WTC11 (cell line): ENCODE results near the gene LRRC4B.

ENCODE experiments used
- E2F1 ChIP-seq: sonication (generic); formaldehyde crosslinking; IDR thresholded peaks from 2 replicates; pipeline ENCODE4 v1.8.0; 2022; ENCODE audit warnings: mild to moderate bottlenecking, missing genetic modification reagents
- GABPB1 ChIP-seq: sonication (generic); formaldehyde crosslinking; IDR thresholded peaks from 2 replicates; pipeline ENCODE4 v1.8.1; 2023; ENCODE audit warnings: mild to moderate bottlenecking, missing genetic modification reagents
- NFYB ChIP-seq: sonication (generic); formaldehyde crosslinking; conservative IDR thresholded peaks from 2 replicates; pipeline ENCODE4 v1.8.0; 2022; ENCODE audit warnings: low read depth, missing genetic modification reagents
- NR3C1 ChIP-seq: sonication (generic); formaldehyde crosslinking; conservative IDR thresholded peaks from 2 replicates; pipeline ENCODE4 v1.8.1; 2023; ENCODE audit warnings: low read depth, mild to moderate bottlenecking, missing genetic modification reagents
- SP1 ChIP-seq: sonication (generic); formaldehyde crosslinking; conservative IDR thresholded peaks from 2 replicates; pipeline ENCODE4 v1.8.1; 2022; ENCODE audit warnings: missing genetic modification reagents
- TF ChIP-seq, protein P1 (sequence below): fragments of 200-600 bp; IDR thresholded peaks from 2 replicates; pipeline ENCODE4 v1.8.0; 2022; ENCODE audit warnings: antibody characterized with exemption
- TF ChIP-seq, protein P2 (sequence below): sonication (generic); formaldehyde crosslinking; IDR thresholded peaks from 2 replicates; pipeline ENCODE4 v1.8.1; 2023; ENCODE audit warnings: mild to moderate bottlenecking, missing genetic modification reagents
- TF ChIP-seq, protein P3 (sequence below): sonication (generic); formaldehyde crosslinking; IDR thresholded peaks from 2 replicates; pipeline ENCODE4 v1.8.0; 2022; ENCODE audit warnings: mild to moderate bottlenecking, missing genetic modification reagents
- TF ChIP-seq, protein P4 (sequence below): sonication (generic); formaldehyde crosslinking; IDR thresholded peaks from 2 replicates; pipeline ENCODE4 v1.8.1; 2022; ENCODE audit warnings: low read depth, missing genetic modification reagents, borderline replicate concordance

DNA sequence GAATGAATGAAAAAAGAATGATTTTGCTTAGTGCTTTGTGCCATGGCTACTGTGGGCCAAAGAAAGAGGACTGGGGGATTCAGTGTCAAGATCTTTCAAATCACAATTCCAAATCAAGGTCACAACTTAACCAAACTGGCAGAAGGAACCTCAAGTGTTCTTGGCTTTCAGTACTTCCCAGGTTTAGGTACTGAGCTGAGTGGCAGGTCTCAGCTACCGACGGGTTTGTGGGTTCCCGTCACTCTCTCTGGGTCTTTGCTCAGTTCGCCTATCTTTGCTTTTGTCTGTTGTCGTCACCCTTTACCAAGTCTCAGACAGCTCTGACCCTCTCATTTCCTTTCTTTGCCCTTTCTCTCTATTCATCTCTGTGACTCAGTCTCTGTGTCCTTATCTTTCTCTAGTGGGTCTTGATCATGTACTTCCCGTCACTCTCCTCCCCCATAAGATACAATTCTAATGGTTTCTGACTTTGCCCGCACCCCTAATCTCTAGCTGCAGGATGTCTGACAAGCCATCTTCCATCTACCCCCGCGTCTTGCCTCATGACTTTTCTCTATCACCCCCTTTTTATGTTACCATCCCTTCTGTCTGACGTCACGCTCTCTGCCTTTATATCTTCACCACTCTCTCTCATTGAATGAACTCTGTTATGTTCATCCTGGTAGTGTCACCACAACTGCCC is 33.3 kb upstream of the LRRC4B start:
- TF ChIP-seq, protein P1, sequence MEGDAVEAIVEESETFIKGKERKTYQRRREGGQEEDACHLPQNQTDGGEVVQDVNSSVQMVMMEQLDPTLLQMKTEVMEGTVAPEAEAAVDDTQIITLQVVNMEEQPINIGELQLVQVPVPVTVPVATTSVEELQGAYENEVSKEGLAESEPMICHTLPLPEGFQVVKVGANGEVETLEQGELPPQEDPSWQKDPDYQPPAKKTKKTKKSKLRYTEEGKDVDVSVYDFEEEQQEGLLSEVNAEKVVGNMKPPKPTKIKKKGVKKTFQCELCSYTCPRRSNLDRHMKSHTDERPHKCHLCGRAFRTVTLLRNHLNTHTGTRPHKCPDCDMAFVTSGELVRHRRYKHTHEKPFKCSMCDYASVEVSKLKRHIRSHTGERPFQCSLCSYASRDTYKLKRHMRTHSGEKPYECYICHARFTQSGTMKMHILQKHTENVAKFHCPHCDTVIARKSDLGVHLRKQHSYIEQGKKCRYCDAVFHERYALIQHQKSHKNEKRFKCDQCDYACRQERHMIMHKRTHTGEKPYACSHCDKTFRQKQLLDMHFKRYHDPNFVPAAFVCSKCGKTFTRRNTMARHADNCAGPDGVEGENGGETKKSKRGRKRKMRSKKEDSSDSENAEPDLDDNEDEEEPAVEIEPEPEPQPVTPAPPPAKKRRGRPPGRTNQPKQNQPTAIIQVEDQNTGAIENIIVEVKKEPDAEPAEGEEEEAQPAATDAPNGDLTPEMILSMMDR = no peak
- TF ChIP-seq NR3C1 (CRISPR knock-in tag) (no peak), GABPB1 (CRISPR knock-in tag) (no peak), E2F1 (no peak), NFYB (CRISPR knock-in tag) (no peak), SP1 (CRISPR knock-in tag) (no peak)
- TF ChIP-seq, protein P2, sequence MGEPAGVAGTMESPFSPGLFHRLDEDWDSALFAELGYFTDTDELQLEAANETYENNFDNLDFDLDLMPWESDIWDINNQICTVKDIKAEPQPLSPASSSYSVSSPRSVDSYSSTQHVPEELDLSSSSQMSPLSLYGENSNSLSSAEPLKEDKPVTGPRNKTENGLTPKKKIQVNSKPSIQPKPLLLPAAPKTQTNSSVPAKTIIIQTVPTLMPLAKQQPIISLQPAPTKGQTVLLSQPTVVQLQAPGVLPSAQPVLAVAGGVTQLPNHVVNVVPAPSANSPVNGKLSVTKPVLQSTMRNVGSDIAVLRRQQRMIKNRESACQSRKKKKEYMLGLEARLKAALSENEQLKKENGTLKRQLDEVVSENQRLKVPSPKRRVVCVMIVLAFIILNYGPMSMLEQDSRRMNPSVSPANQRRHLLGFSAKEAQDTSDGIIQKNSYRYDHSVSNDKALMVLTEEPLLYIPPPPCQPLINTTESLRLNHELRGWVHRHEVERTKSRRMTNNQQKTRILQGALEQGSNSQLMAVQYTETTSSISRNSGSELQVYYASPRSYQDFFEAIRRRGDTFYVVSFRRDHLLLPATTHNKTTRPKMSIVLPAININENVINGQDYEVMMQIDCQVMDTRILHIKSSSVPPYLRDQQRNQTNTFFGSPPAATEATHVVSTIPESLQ = no peak
- TF ChIP-seq, protein P3, sequence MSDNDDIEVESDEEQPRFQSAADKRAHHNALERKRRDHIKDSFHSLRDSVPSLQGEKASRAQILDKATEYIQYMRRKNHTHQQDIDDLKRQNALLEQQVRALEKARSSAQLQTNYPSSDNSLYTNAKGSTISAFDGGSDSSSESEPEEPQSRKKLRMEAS = no peak
- TF ChIP-seq, protein P4, sequence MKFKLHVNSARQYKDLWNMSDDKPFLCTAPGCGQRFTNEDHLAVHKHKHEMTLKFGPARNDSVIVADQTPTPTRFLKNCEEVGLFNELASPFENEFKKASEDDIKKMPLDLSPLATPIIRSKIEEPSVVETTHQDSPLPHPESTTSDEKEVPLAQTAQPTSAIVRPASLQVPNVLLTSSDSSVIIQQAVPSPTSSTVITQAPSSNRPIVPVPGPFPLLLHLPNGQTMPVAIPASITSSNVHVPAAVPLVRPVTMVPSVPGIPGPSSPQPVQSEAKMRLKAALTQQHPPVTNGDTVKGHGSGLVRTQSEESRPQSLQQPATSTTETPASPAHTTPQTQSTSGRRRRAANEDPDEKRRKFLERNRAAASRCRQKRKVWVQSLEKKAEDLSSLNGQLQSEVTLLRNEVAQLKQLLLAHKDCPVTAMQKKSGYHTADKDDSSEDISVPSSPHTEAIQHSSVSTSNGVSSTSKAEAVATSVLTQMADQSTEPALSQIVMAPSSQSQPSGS (CRISPR knock-in tag) = no peak
